ENCODE measurements around the gene HLTF.

GRCh38 chr3:149058602-149059001, 27.7 kb downstream of the HLTF start:
- TF ChIP-seq CTCF (IDR thresholded peaks at IDR 0.05), result no peak
- no peak for TF ChIP-seq POLR2A (IDR thresholded peaks at IDR 0.05)

All from thyroid gland (tissue), 4 donors.